GM12892 (cell line): ENCODE results near the gene CDH26. TPM values are rescaled to one million over a fixed set of nuclear protein-coding genes. Genes with fewer than 3 reads are reported as not detected.

Source experiments
- DNase-seq: peaks from one replicate; pipeline ENCODE4 v3.0.0; 2011; ENCODE audit not compliant: insufficient read length
- FAIRE-seq: peaks from 2 replicates; lab custom pipeline; 2011; peaks lifted over from hg19 to GRCh38; lab: Jason Lieb, UNC
- POLR2A ChIP-seq: IDR thresholded peaks from 2 replicates; pipeline ENCODE4 v1.6.1; 2011; ENCODE audit warnings: low read depth, low read length, control low read depth
- POLR2AphosphoS5 ChIP-seq: IDR thresholded peaks from 2 replicates; pipeline ENCODE4 v1.6.1; 2011; ENCODE audit warnings: low read depth, low read length, control low read depth
- TAF1 ChIP-seq: IDR thresholded peaks from 2 replicates; pipeline ENCODE4 v1.6.1; 2011; ENCODE audit warnings: low read depth, mild to moderate bottlenecking, control low read depth, low read length, borderline replicate concordance
- polyA plus RNA-seq: library from polyadenylated mRNA; unstranded; fragments of >200 nt; gene quantifications from one replicate; pipeline ENCODE4 v1.2.1, GENCODE V29; 2012; ENCODE audit warnings: missing spikeins, inconsistent platforms; ENCODE audit not compliant: missing spikeins

Gene CDH26
- polyA plus RNA-seq = 0.28 TPM

DNA sequence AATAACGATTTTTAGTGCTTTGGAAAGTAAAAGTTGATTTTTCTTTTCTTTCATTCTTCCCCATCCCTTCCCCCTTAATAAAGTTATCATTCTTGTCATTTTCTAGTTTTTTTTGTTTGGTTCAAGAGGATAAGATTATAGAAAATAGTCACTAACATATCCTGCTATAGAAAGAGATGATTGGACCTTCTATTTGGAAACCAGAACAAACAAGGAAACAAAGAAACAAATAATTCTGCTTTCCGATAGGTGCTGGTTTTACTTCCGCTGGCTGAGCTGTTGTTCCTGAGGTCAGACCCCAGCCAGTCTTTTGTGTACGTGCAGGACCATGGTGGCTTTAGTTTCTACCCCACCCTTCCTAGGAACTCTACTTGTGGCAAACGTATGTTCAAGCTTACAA lies at the start of gene CDH26:
CDH26 (plus strand) TSS at position 301 of the 400 bp plus-strand sequence. CDS start 304 bp downstream, outside the sequence.
- TF ChIP-seq TAF1 = no peak
- TF ChIP-seq POLR2AphosphoS5 = no peak
- TF ChIP-seq POLR2A = no peak
- DNase-seq = no peak
- FAIRE-seq = no peak

GRCh38 chr20:59908855-59909254 lies 49.4 kb upstream of the CDH26 start:
- no peak for DNase-seq
- TF ChIP-seq TAF1 = no peak
- no peak for TF ChIP-seq POLR2A
- no peak for TF ChIP-seq POLR2AphosphoS5
- no peak for FAIRE-seq

DNA sequence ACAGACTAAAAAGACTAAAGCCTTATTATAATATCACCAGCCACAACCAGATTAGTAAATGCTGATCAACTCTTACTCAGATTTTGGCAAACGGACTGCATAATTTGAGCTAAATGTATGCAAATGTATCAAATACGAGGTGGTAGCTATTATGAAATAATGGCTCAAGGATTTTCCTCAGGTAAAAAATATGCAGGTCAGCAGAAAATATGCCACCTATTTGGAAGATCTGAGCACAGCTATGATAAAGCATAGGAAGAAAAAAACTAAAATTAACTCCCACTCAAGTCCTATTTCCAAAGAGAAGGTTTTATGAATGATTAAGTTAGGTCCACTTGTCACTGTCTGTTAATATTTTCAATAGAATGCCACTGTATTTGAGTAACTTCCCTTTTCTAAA lies 47.2 kb upstream of the CDH26 start:
- FAIRE-seq = no peak
- TF ChIP-seq TAF1 (no peak), POLR2AphosphoS5 (no peak)
- no peak for DNase-seq

GRCh38 chr20:59912609-59913008 lies 45.6 kb upstream of the CDH26 start:
- TF ChIP-seq POLR2A (no peak), TAF1 (no peak), POLR2AphosphoS5 (no peak)
- FAIRE-seq (no peak), DNase-seq (no peak)

DNA sequence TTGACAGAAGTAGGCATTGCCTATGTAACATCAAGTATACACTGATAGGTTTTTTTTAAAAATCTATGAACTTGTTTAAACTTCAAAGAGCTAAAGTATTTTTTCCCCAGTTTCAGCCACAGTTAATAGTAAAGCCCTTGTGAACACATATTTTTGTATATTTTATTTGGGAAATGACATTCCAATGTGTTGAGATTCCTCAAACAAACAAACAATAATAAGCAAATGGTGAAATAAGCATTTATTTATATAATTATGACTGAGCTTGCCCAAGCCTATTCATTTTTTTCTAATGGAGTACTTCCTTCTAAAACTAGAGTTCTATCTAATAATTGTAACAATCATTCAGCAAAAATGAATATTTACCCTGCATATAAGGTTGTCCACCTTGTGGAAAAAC lies 37.3 kb upstream of the CDH26 start:
- no peak for TF ChIP-seq TAF1
- TF ChIP-seq POLR2AphosphoS5 = no peak
- TF ChIP-seq POLR2A = no peak
- FAIRE-seq (no peak), DNase-seq (no peak)

- FAIRE-seq = no peak
- no peak for DNase-seq
- no peak for TF ChIP-seq POLR2A
- no peak for TF ChIP-seq POLR2AphosphoS5
- TF ChIP-seq TAF1 = no peak
These were observed 34.7 kb upstream of the CDH26 start for GRCh38 chr20:59923514-59923913.

GRCh38 chr20:59925359-59925758 lies 32.9 kb upstream of the CDH26 start:
- TF ChIP-seq POLR2AphosphoS5 (no peak), POLR2A (no peak), TAF1 (no peak)
- DNase-seq (no peak), FAIRE-seq (no peak)

- FAIRE-seq = no peak
- DNase-seq = no peak
- no peak for TF ChIP-seq POLR2AphosphoS5
- TF ChIP-seq POLR2A = no peak
These were observed 32.3 kb upstream of the CDH26 start for GRCh38 chr20:59925899-59926298.

- DNase-seq (no peak), FAIRE-seq (no peak)
- TF ChIP-seq TAF1 = no peak
- TF ChIP-seq POLR2AphosphoS5 = no peak
- no peak for TF ChIP-seq POLR2A
These were observed 26.5 kb upstream of the CDH26 start for GRCh38 chr20:59931511-59932312.

- DNase-seq (no peak), FAIRE-seq (no peak)
- TF ChIP-seq POLR2AphosphoS5 = no peak
- TF ChIP-seq TAF1 = no peak
- TF ChIP-seq POLR2A = no peak
These were observed 25.5 kb upstream of the CDH26 start for GRCh38 chr20:59932616-59933295.

DNA sequence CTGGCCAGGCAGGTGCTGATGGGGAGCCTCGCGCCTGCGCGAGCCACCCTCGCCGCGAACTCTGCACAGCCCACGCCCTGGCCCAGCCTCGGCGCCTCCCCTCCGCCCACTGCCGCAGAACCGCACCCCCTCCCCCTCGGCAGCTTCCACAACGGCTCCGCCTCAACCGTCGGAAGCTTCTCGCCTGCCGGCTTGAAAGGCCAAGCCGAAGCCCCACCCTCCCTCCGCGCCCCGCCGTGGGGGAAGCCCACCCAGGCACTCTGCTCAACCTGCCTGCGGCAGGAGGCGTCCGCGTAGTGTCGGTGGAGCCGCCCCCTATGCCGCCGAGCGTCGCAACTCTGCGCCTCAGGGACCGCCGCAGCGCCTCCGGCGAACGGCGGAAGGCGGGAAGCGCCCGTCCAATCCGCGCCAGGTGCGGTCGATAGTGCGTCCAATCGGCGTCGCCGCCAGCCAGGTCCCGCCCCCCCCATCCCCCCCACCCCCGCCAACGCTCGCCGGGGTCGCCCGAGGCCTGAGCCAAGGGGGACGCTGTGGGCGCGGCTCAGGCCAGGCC lies 24.9 kb upstream of the CDH26 start, which contains the start of gene SYCP2:
SYCP2 (minus strand) TSS at position 342 of the 553 bp plus-strand sequence. CDS start 11,224 bp downstream, outside the sequence.
- FAIRE-seq (no peak), DNase-seq (no peak)
- TF ChIP-seq POLR2AphosphoS5 (no peak), TAF1 (no peak)
